Measurements from ENCODE around the gene KRTAP9-3. TPM values are rescaled to one million over a fixed set of nuclear protein-coding genes. Genes with fewer than 3 reads are reported as not detected.
"Not testable (repeated sequence)": the region's sequence is repeated elsewhere in the genome, so short reads cannot be mapped to it uniquely, and the experiment has no call there.

The KRTAP9-3 gene, protein sequence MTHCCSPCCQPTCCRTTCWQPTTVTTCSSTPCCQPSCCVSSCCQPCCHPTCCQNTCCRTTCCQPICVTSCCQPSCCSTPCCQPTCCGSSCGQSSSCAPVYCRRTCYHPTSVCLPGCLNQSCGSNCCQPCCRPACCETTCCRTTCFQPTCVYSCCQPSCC
- total RNA-seq (not detected in 2 replicates), polyA plus RNA-seq (not detected in 2 replicates), polyA minus RNA-seq (not detected in 2 replicates), Bru-seq, nascent RNA (not detected), BruChase-seq, experiment 1, labeled RNA remaining after a 6-hour chase (not detected), BruChase-seq, experiment 2, labeled RNA remaining after a 2-hour chase (not detected)
- not detected in 2 replicates for polyA plus RNA-seq (2011; cell fraction: cytosol; rRNA removed)
- polyA plus RNA-seq (2011; cell fraction: nucleus; rRNA removed) = not detected in 2 replicates
- polyA plus RNA-seq (2012) = not detected in 2 replicates
- polyA minus RNA-seq (2011; cell fraction: cytosol; rRNA and poly(A)+ RNA removed) = not detected
- not detected in 2 replicates for polyA minus RNA-seq (2011; cell fraction: nucleus; rRNA and poly(A)+ RNA removed)
- long read RNA-seq = 0 reads

GRCh38 chr17:41232399-41233105, at the start of gene KRTAP9-3:
Gene KRTAP9-3, plus strand, starts transcription at chr17:41232449. Its CDS starts 53 bp downstream, at chr17:41232502.
- H2AFZ ChIP-seq (ENCODE audit: low read depth, low read length); H3K9me1 ChIP-seq (replicated peaks; ENCODE audit: control insufficient read depth, extremely low read depth, insufficient read depth, low read length); H3K9ac ChIP-seq (replicated peaks; ENCODE audit: extremely low read depth, insufficient read depth, low read length); dilution Hi-C loops (cut with MboI; ENCODE audit: extremely low pct_ligation_motif_present, low sequenced_read_pairs); POLR2A ChIA-PET; H3K27me3 ChIP-seq (ENCODE audit: control insufficient read depth in 2 of 2, insufficient read depth in 2 of 2, low read length in 2 of 2); intact Hi-C loops (cut with micrococcal nuclease); FAIRE-seq; H3K79me2 ChIP-seq (ENCODE audit: control insufficient read depth, insufficient read depth, low read length); H3K36me3 ChIP-seq (ENCODE audit: control insufficient read depth in 2 of 2, extremely low read depth in 1 of 2, insufficient read depth in 2 of 2, low read length in 2 of 2); H3K9me3 ChIP-seq (replicated peaks; ENCODE audit: control insufficient read depth, insufficient read depth, low read length); H3K4me1 ChIP-seq (ENCODE audit: control insufficient read depth, extremely low read depth, insufficient read depth, low read length); BruUV-seq (replicated peaks); H4K20me1 ChIP-seq (replicated peaks; ENCODE audit: control insufficient read depth, extremely low read depth, insufficient read depth, low read length); H3K27ac ChIP-seq (ENCODE audit: insufficient read depth, low read depth, low read length); H3K4me2 ChIP-seq (ENCODE audit: insufficient read depth, low read length); DNase-seq (ENCODE audit: low read depth, low spot score); CTCF ChIA-PET; H3K4me3 ChIP-seq (replicated peaks in 1 of 3; ENCODE audit: insufficient read depth in 1 of 3, low read depth in 1 of 3, low read length in 3 of 3): not testable (repeated sequence)

DNA sequence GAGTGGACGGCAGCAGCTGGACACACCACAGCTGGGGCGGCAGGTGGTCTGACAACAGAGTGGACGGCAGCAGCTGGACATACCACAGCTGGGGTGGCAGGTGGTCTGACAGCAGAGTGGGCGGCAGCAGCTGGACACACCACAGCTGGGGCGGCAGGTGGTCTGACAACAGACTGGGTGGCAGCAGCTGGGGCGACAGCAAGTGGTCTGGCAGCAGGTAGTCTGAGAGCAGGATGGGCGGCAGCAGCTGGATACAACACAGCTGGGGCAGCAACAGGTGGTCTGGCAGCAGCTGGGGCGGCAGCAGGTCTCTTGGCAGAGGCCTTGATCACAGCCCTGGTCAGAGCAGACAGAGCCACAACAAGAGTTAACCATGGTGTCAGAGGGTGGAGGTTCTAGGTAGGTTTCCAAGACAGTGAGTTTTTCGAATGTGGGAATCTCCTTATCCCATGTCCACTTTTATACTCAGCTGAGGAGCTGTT, 47.7 kb upstream of the KRTAP9-3 start, which contains the start of gene KRTAP4-1:
Gene KRTAP4-1, minus strand, starts transcription at position 432 of the 482 bp plus-strand sequence. Its CDS starts 57 bp downstream, at position 375.
- Histone ChIP-seq H3K79me2 (ENCODE audit: control insufficient read depth, insufficient read depth, low read length) (no peaks in the 10 kb centered on the region), H4K20me1 (replicated peaks; ENCODE audit: control insufficient read depth, extremely low read depth, insufficient read depth, low read length) (no peaks in the 10 kb centered on the region), H3K9ac (replicated peaks; ENCODE audit: extremely low read depth, insufficient read depth, low read length) (no peak within 1 kb of the TSS), H3K36me3 (ENCODE audit: control insufficient read depth in 2 of 2, extremely low read depth in 1 of 2, insufficient read depth in 2 of 2, low read length in 2 of 2) (no peaks in the 10 kb centered on the region), H3K4me3 (replicated peaks in 1 of 3; ENCODE audit: insufficient read depth in 1 of 3, low read depth in 1 of 3, low read length in 3 of 3) (no peak within 1 kb of the TSS), H3K27me3 (ENCODE audit: control insufficient read depth in 2 of 2, insufficient read depth in 2 of 2, low read length in 2 of 2) (no peaks in the 10 kb centered on the region), H2AFZ (ENCODE audit: low read depth, low read length) (no peak within 1 kb of the TSS), H3K4me2 (ENCODE audit: insufficient read depth, low read length) (no peak within 1 kb of the TSS), H3K9me3 (replicated peaks; ENCODE audit: control insufficient read depth, insufficient read depth, low read length) (no peaks in the 10 kb centered on the region), H3K27ac (ENCODE audit: insufficient read depth, low read depth, low read length) (no peak within 1 kb of the TSS), H3K4me1 (ENCODE audit: control insufficient read depth, extremely low read depth, insufficient read depth, low read length) (no peaks in the 10 kb centered on the region), H3K9me1 (replicated peaks; ENCODE audit: control insufficient read depth, extremely low read depth, insufficient read depth, low read length) (no peaks in the 10 kb centered on the region)
- TF ChIP-seq MYC (IDR thresholded peaks at IDR 0.05; ENCODE audit: low read depth, low read length) (no peak), JUN (IDR thresholded peaks at IDR 0.05; ENCODE audit: borderline replicate concordance, insufficient read depth, insufficient read length, low read depth) (no peak), GATA2 (IDR thresholded peaks at IDR 0.05; ENCODE audit: insufficient read depth, insufficient read length, low read depth, low read length) (no peak), EZH2 (IDR thresholded peaks at IDR 0.05; ENCODE audit: borderline replicate concordance, low read depth, low read length, severe bottlenecking) (no peak), FOS (IDR thresholded peaks at IDR 0.05; ENCODE audit: borderline replicate concordance, insufficient read depth, low read length) (no peak), POLR2AphosphoS5 (IDR thresholded peaks at IDR 0.05; ENCODE audit: insufficient read depth, low read depth, low read length) (no peak), POLR2A (IDR thresholded peaks at IDR 0.05; ENCODE audit: low read depth, low read length) (no peak)
- TF ChIP-seq, protein P1, sequence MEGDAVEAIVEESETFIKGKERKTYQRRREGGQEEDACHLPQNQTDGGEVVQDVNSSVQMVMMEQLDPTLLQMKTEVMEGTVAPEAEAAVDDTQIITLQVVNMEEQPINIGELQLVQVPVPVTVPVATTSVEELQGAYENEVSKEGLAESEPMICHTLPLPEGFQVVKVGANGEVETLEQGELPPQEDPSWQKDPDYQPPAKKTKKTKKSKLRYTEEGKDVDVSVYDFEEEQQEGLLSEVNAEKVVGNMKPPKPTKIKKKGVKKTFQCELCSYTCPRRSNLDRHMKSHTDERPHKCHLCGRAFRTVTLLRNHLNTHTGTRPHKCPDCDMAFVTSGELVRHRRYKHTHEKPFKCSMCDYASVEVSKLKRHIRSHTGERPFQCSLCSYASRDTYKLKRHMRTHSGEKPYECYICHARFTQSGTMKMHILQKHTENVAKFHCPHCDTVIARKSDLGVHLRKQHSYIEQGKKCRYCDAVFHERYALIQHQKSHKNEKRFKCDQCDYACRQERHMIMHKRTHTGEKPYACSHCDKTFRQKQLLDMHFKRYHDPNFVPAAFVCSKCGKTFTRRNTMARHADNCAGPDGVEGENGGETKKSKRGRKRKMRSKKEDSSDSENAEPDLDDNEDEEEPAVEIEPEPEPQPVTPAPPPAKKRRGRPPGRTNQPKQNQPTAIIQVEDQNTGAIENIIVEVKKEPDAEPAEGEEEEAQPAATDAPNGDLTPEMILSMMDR (IDR thresholded peaks at IDR 0.05; ENCODE audit: extremely low read depth in 1 of 2, insufficient read depth in 1 of 2, low read depth in 1 of 2, low read length in 2 of 2) = no peak
- TF ChIP-seq, protein P2, sequence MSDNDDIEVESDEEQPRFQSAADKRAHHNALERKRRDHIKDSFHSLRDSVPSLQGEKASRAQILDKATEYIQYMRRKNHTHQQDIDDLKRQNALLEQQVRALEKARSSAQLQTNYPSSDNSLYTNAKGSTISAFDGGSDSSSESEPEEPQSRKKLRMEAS (IDR thresholded peaks at IDR 0.05; ENCODE audit: insufficient read depth, insufficient read length) = no peak
- DNase-seq (ENCODE audit: low read depth, low spot score) (no peak), FAIRE-seq (no peak)
- intact Hi-C loops (cut with micrococcal nuclease) = no loop called here
- CTCF ChIA-PET = no interaction called here
- BruUV-seq (replicated peaks) = no TSS peak
- dilution Hi-C loops (cut with MboI; ENCODE audit: extremely low pct_ligation_motif_present, low sequenced_read_pairs) = no loop called here
- POLR2A ChIA-PET = no interaction called here
